WTC11 (cell line): ENCODE measurements around the gene KLHL12. TPM values are rescaled to one million over a fixed set of nuclear protein-coding genes. Genes with fewer than 3 reads are reported as not detected.

ENCODE experiments used
- ATAC-seq: fragments of 200-7000 bp; cut with Tn5 transposase; 2 replicates; pipeline ENCODE4 v1.10.0; 2021; ENCODE audit warnings: mild to moderate bottlenecking, moderate library complexity
- CTCF ChIA-PET: fragments of 300-600 bp; sonication (Branson Sonifier 250); formaldehyde crosslinking; loops from one replicate; lab custom pipeline; 2021; ENCODE audit warnings: antibody characterized with exemption; lab: Charles Lee
- POLR2A ChIA-PET: fragments of 350-600 bp; sonication (Branson Sonifier 250); formaldehyde crosslinking; loops from one replicate; lab custom pipeline; 2021; ENCODE audit warnings: antibody characterized with exemption; lab: Charles Lee
- DNase-seq: peaks from one replicate; pipeline ENCODE4 v3.0.0; 2021; ENCODE audit warnings: low spot score
- H3K27ac Mint-ChIP-seq: 2 replicates; pipeline ENCODE4 v1.8.0; 2021; ENCODE audit warnings: mixed read lengths
- H3K27me3 Mint-ChIP-seq: 2 replicates; pipeline ENCODE4 v1.8.0; 2021; ENCODE audit warnings: low read depth, mild to moderate bottlenecking, moderate library complexity, mixed read lengths
- H3K36me3 Mint-ChIP-seq: 2 replicates; pipeline ENCODE4 v1.8.0; 2021; ENCODE audit warnings: mixed read lengths
- H3K4me1 Mint-ChIP-seq: 2 replicates; pipeline ENCODE4 v1.8.0; 2022; ENCODE audit warnings: mixed read lengths
- H3K4me3 Mint-ChIP-seq: 2 replicates; pipeline ENCODE4 v1.8.0; 2021; ENCODE audit warnings: mild to moderate bottlenecking, moderate library complexity, mixed read lengths
- H3K9me3 Mint-ChIP-seq: 2 replicates; pipeline ENCODE4 v1.8.0; 2021; ENCODE audit warnings: mixed read lengths
- ESRRA ChIP-seq: sonication (generic); formaldehyde crosslinking; IDR thresholded peaks from 2 replicates; pipeline ENCODE4 v1.8.1; 2022; ENCODE audit warnings: mild to moderate bottlenecking, missing genetic modification reagents, borderline replicate concordance
- ETV6 ChIP-seq: sonication (generic); formaldehyde crosslinking; IDR thresholded peaks from 2 replicates; pipeline ENCODE4 v1.8.1; 2022; ENCODE audit warnings: mild to moderate bottlenecking, missing genetic modification reagents
- FOXP1 ChIP-seq: sonication (generic); formaldehyde crosslinking; IDR thresholded peaks from 2 replicates; pipeline ENCODE4 v1.8.0; 2022; ENCODE audit warnings: missing genetic modification reagents, mild to moderate bottlenecking, moderate library complexity, borderline replicate concordance
- GABPB1 ChIP-seq: sonication (generic); formaldehyde crosslinking; IDR thresholded peaks from 2 replicates; pipeline ENCODE4 v1.8.1; 2023; ENCODE audit warnings: mild to moderate bottlenecking, missing genetic modification reagents
- IRF2 ChIP-seq: sonication (generic); formaldehyde crosslinking; IDR thresholded peaks from 2 replicates; pipeline ENCODE4 v1.8.0; 2022; ENCODE audit warnings: low read depth, missing genetic modification reagents, borderline replicate concordance
- KAT7 ChIP-seq: sonication (generic); formaldehyde crosslinking; IDR thresholded peaks from 2 replicates; pipeline ENCODE4 v1.8.1; 2023; ENCODE audit warnings: missing genetic modification reagents, mild to moderate bottlenecking, borderline replicate concordance
- MAX ChIP-seq: sonication (generic); formaldehyde crosslinking; IDR thresholded peaks from 2 replicates; pipeline ENCODE4 v1.8.0; 2022; ENCODE audit warnings: mild to moderate bottlenecking, missing genetic modification reagents
- NFE2L1 ChIP-seq: sonication (generic); formaldehyde crosslinking; IDR thresholded peaks from 2 replicates; pipeline ENCODE4 v1.8.1; 2023; ENCODE audit warnings: missing genetic modification reagents
- NR2C2 ChIP-seq: sonication (generic); formaldehyde crosslinking; IDR thresholded peaks from 2 replicates; pipeline ENCODE4 v1.8.0; 2022; ENCODE audit warnings: mild to moderate bottlenecking, missing genetic modification reagents
- PRRX2 ChIP-seq: fragments of 250-450 bp; sonication (Bioruptor Pico); IDR thresholded peaks from 2 replicates; pipeline ENCODE4 v1.8.0; 2021; ENCODE audit warnings: mild to moderate bottlenecking
- RELA ChIP-seq: sonication (generic); formaldehyde crosslinking; IDR thresholded peaks from 2 replicates; pipeline ENCODE4 v1.8.1; 2022; ENCODE audit warnings: missing genetic modification reagents, mild to moderate bottlenecking, borderline replicate concordance
- TP53 ChIP-seq: sonication (generic); formaldehyde crosslinking; IDR thresholded peaks from 2 replicates; pipeline ENCODE4 v1.8.1; 2023; ENCODE audit warnings: mild to moderate bottlenecking, missing genetic modification reagents
- ZBTB43 ChIP-seq: sonication (generic); formaldehyde crosslinking; IDR thresholded peaks from 2 replicates; pipeline ENCODE4 v1.8.1; 2023; ENCODE audit warnings: mild to moderate bottlenecking, missing genetic modification reagents
- total RNA-seq: library from RNA; stranded (reverse); gene quantifications from 3 replicates; pipeline ENCODE4 v1.2.3, GENCODE V29; 2021
- TF ChIP-seq, protein P1 (sequence below): sonication (generic); formaldehyde crosslinking; IDR thresholded peaks from 2 replicates; pipeline ENCODE4 v1.8.0; 2022; ENCODE audit warnings: mild to moderate bottlenecking, missing genetic modification reagents
- TF ChIP-seq, protein P2 (sequence below): sonication (generic); formaldehyde crosslinking; IDR thresholded peaks from 2 replicates; pipeline ENCODE4 v1.8.0; 2022; ENCODE audit warnings: mild to moderate bottlenecking, missing genetic modification reagents
- TF ChIP-seq, protein P3 (sequence below): sonication (generic); formaldehyde crosslinking; IDR thresholded peaks from 2 replicates; pipeline ENCODE4 v1.8.1; 2022; ENCODE audit warnings: missing genetic modification reagents, borderline replicate concordance
- TF ChIP-seq, protein P4 (sequence below): fragments of 250-450 bp; sonication (Bioruptor Pico); IDR thresholded peaks from 2 replicates; pipeline ENCODE4 v1.8.0; 2021; ENCODE audit warnings: mild to moderate bottlenecking
- TF ChIP-seq, protein P5 (sequence below): sonication (generic); formaldehyde crosslinking; IDR thresholded peaks from 2 replicates; pipeline ENCODE4 v1.8.1; 2022; ENCODE audit warnings: low read depth, mild to moderate bottlenecking, moderate library complexity, missing genetic modification reagents, borderline replicate concordance
- TF ChIP-seq, protein P6 (sequence below): fragments of 250-450 bp; sonication (Bioruptor Pico); IDR thresholded peaks from 2 replicates; pipeline ENCODE4 v1.9.0; 2021; ENCODE audit warnings: mild to moderate bottlenecking
- TF ChIP-seq, protein P7 (sequence below): sonication (generic); formaldehyde crosslinking; IDR thresholded peaks from 2 replicates; pipeline ENCODE4 v1.8.0; 2022; ENCODE audit warnings: missing genetic modification reagents

Gene KLHL12
- total RNA-seq, 1 experiment from 2014 or later = 29.6 TPM

DNA sequence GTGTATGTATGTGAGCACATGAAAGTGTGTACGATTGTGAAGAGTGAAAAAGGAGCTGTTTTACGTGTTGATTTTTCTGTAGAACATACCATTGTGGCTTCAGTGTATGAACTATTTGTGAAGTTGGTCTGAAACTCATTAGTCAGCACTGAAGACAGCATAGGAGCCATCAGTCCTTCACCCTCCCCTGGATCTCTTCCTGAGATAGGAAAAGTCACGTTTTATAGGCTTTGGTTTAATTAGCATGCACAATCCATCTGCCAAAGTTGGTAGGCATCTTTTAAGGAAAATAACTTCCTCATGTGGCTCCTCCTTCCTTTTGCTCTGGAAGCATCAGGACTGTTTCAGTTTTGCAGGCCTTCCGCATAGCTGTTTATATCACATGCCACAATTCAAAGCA is 36.6 kb downstream of the KLHL12 start (continued):
- TF ChIP-seq KAT7 = no peak

DNA sequence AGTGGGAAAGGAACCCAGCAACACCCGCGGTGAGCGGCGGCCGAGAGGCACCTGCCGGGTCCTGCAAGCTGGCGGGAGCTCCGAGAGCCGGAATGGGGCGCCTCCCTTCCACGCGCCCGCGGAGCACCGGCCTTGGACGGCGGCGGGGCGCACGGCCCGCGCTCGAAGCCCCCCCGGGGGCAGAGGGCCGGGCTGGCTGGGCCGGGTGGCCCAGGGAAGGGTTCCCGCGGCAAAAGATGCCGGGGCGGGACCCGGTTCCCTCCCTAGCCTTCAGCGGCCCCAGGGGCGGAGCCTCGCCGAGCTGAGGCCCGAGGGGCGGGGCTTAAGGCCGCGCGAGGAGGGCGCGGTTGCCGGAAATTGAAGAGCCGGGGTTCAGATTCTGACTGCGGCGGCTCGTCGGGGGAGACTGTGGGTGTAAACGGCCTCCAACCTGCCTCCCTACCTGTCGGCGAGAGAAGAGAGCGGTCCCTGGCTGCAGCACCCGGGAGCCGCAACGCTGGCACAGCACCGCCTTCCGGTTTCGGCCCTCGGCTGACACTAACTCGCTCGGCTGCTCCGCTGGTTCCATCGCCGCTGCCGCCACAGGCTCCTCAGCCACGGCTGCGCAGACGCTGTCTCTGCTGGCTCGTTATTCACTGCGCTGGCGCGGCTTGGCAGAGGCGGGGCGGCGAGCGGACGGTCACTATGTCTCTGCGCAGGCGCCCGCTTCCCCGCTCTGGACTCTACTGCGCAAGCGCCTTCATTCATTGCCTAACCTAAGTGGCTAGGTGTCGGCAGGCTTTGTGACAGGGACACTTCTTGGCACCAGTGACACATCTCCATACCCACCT is 38.3 kb downstream of the KLHL12 start, which contains the start of gene RABIF:
Gene RABIF, minus strand, starts transcription at position 619 of the 830 bp plus-strand sequence. Its CDS starts 51 bp downstream, at position 568.
- Mint-ChIP-seq H3K9me3 (no peaks in the 10 kb centered on the region), H3K4me3 (peak within 1 kb of the TSS; percentile 94), H3K36me3 (peaks cover 14% of the 10 kb centered on the region), H3K4me1 (peaks cover 31% of the 10 kb centered on the region), H3K27ac (peak within 1 kb of the TSS; percentile 99), H3K27me3 (no peaks in the 10 kb centered on the region)
- POLR2A ChIA-PET = interaction anchor here (0.6 to 1.8 kb wide), 5 partner anchors 29 to 1564 kb away, joined by 3 to 7 read pairs (median 5); partner anchors contain the start of genes KDM5B, PCAT6 and TMEM183A
- ATAC-seq (peak; percentile 92), DNase-seq (peak; percentile 96)
- CTCF ChIA-PET = interaction anchor here (0.6 to 1.5 kb wide), 4 partner anchors 137 to 237 kb away, joined by 3 to 6 read pairs (median 4); partner anchors contain the start of gene PPFIA4
- TF ChIP-seq, protein P1, sequence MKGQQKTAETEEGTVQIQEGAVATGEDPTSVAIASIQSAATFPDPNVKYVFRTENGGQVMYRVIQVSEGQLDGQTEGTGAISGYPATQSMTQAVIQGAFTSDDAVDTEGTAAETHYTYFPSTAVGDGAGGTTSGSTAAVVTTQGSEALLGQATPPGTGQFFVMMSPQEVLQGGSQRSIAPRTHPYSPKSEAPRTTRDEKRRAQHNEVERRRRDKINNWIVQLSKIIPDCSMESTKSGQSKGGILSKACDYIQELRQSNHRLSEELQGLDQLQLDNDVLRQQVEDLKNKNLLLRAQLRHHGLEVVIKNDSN (CRISPR knock-in tag) = peak; percentile 39; the same call in 1 of the 2 replicates
- TF ChIP-seq RELA (CRISPR knock-in tag) (no peak), ESRRA (CRISPR knock-in tag) (0 out of 2 replicates have a peak, but pooled peaks have one; percentile 45), ETV6 (CRISPR knock-in tag) (peak; percentile 76; the same call in 1 of the 2 replicates), MAX (CRISPR knock-in tag) (peak; percentile 51; the same call in 1 of the 2 replicates), NFE2L1 (CRISPR knock-in tag) (peak; percentile 8; the same call in 1 of the 2 replicates), PRRX2 (CRISPR knock-in tag) (0 out of 2 replicates have a peak, but pooled peaks have one; percentile 15), IRF2 (CRISPR knock-in tag) (0 out of 2 replicates have a peak, but pooled peaks have one; percentile 63), FOXP1 (peak; percentile 62), ZBTB43 (CRISPR knock-in tag) (peak; percentile 75; the same call in 1 of the 2 replicates), GABPB1 (CRISPR knock-in tag) (0 out of 2 replicates have a peak, but pooled peaks have one; percentile 43), NR2C2 (peak; percentile 48), TP53 (CRISPR knock-in tag) (no peak)
- TF ChIP-seq, protein P2, sequence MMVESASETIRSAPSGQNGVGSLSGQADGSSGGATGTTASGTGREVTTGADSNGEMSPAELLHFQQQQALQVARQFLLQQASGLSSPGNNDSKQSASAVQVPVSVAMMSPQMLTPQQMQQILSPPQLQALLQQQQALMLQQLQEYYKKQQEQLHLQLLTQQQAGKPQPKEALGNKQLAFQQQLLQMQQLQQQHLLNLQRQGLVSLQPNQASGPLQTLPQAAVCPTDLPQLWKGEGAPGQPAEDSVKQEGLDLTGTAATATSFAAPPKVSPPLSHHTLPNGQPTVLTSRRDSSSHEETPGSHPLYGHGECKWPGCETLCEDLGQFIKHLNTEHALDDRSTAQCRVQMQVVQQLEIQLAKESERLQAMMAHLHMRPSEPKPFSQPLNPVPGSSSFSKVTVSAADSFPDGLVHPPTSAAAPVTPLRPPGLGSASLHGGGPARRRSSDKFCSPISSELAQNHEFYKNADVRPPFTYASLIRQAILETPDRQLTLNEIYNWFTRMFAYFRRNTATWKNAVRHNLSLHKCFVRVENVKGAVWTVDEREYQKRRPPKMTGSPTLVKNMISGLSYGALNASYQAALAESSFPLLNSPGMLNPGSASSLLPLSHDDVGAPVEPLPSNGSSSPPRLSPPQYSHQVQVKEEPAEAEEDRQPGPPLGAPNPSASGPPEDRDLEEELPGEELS (CRISPR knock-in tag) = peak; percentile 65; the same call in 1 of the 2 replicates
- TF ChIP-seq, protein P3, sequence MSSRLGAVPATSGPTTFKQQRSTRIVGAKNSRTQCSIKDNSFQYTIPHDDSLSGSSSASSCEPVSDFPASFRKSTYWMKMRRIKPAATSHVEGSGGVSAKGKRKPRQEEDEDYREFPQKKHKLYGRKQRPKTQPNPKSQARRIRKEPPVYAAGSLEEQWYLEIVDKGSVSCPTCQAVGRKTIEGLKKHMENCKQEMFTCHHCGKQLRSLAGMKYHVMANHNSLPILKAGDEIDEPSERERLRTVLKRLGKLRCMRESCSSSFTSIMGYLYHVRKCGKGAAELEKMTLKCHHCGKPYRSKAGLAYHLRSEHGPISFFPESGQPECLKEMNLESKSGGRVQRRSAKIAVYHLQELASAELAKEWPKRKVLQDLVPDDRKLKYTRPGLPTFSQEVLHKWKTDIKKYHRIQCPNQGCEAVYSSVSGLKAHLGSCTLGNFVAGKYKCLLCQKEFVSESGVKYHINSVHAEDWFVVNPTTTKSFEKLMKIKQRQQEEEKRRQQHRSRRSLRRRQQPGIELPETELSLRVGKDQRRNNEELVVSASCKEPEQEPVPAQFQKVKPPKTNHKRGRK (CRISPR knock-in tag) = no peak
- TF ChIP-seq, protein P4, sequence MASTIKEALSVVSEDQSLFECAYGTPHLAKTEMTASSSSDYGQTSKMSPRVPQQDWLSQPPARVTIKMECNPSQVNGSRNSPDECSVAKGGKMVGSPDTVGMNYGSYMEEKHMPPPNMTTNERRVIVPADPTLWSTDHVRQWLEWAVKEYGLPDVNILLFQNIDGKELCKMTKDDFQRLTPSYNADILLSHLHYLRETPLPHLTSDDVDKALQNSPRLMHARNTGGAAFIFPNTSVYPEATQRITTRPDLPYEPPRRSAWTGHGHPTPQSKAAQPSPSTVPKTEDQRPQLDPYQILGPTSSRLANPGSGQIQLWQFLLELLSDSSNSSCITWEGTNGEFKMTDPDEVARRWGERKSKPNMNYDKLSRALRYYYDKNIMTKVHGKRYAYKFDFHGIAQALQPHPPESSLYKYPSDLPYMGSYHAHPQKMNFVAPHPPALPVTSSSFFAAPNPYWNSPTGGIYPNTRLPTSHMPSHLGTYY = no peak
- TF ChIP-seq, protein P5, sequence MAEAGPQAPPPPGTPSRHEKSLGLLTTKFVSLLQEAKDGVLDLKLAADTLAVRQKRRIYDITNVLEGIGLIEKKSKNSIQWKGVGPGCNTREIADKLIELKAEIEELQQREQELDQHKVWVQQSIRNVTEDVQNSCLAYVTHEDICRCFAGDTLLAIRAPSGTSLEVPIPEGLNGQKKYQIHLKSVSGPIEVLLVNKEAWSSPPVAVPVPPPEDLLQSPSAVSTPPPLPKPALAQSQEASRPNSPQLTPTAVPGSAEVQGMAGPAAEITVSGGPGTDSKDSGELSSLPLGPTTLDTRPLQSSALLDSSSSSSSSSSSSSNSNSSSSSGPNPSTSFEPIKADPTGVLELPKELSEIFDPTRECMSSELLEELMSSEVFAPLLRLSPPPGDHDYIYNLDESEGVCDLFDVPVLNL (CRISPR knock-in tag) = 0 out of 2 replicates have a peak, but pooled peaks have one; percentile 46
- TF ChIP-seq, protein P6, sequence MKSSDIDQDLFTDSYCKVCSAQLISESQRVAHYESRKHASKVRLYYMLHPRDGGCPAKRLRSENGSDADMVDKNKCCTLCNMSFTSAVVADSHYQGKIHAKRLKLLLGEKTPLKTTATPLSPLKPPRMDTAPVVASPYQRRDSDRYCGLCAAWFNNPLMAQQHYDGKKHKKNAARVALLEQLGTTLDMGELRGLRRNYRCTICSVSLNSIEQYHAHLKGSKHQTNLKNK (CRISPR knock-in tag) = no peak
- TF ChIP-seq, protein P7, sequence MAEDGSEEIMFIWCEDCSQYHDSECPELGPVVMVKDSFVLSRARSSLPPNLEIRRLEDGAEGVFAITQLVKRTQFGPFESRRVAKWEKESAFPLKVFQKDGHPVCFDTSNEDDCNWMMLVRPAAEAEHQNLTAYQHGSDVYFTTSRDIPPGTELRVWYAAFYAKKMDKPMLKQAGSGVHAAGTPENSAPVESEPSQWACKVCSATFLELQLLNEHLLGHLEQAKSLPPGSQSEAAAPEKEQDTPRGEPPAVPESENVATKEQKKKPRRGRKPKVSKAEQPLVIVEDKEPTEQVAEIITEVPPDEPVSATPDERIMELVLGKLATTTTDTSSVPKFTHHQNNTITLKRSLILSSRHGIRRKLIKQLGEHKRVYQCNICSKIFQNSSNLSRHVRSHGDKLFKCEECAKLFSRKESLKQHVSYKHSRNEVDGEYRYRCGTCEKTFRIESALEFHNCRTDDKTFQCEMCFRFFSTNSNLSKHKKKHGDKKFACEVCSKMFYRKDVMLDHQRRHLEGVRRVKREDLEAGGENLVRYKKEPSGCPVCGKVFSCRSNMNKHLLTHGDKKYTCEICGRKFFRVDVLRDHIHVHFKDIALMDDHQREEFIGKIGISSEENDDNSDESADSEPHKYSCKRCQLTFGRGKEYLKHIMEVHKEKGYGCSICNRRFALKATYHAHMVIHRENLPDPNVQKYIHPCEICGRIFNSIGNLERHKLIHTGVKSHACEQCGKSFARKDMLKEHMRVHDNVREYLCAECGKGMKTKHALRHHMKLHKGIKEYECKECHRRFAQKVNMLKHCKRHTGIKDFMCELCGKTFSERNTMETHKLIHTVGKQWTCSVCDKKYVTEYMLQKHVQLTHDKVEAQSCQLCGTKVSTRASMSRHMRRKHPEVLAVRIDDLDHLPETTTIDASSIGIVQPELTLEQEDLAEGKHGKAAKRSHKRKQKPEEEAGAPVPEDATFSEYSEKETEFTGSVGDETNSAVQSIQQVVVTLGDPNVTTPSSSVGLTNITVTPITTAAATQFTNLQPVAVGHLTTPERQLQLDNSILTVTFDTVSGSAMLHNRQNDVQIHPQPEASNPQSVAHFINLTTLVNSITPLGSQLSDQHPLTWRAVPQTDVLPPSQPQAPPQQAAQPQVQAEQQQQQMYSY (CRISPR knock-in tag) = no peak
